HG03064 (cell line): ENCODE data around the gene BRSK2.
"Not testable (repeated sequence)": the region's sequence is repeated elsewhere in the genome, so short reads cannot be mapped to it uniquely, and the experiment has no call there.

Source experiments
- ATAC-seq: cut with Tn5 transposase; IDR thresholded peaks from one replicate; pipeline ENCODE4 v1.9.1; 2021; ENCODE audit warnings: low read depth; ENCODE audit not compliant: unreplicated experiment

The BRSK2 gene

DNA sequence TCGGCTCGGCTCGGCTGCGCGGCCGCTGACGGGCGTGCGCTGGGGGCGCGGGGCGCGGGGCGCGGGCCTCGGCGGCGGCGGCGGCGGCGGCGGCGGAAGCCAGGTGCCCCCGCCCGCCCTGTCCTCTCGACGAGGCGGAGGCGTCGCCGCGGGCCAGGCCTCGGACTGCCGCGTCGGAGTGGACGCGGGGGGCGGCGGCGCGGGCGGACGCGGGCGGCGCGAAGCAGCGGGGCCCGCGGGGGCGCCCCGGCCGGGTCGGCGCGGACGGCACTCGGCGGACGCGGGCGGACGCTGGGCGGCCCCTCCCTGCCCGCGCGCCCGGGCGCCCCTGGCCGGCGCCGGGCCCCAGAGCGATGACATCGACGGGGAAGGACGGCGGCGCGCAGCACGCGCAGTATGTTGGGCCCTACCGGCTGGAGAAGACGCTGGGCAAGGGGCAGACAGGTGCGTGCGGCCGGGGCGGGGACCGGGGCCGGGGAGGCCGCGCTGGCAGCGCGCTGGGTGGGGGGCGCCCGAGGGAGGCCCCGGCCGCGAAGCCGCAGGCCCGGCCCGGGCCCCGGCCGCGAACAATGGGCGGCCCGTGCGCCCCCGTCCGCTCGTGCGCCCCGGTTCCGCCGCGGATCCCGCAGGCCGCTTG lies at the start of gene BRSK2:
Gene BRSK2, plus strand, starts transcription at position 3 of the 637 bp plus-strand sequence. Its CDS starts 351 bp downstream, at position 354.
- no peak for ATAC-seq

- ATAC-seq, result no peak
Observed at GRCh38 chr11:1340111-1340510, 49.6 kb upstream of the BRSK2 start.

- not testable (repeated sequence) for ATAC-seq
Observed at GRCh38 chr11:1341226-1341625, 48.5 kb upstream of the BRSK2 start.

GRCh38 chr11:1341928-1342524 lies 47.7 kb upstream of the BRSK2 start:
- ATAC-seq, result no peak

DNA sequence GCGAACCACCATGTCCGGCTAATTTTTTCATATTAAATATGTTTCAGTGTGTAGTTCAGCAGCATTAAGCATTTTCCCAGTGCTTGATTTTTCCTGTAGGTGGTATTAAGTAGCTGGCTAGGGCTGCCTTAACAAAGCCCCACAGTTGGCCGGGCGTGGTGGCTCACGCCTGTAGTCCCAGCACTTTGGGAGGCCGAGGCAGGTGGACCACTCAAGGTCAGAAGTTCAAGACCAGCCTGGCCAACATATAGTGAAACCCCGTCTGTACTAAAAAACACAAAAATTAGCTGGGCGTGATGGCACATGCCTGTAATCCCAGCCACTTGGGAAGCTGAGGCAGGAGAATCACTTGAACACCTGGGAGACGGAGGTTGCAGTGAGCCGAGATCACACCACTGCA lies 46.8 kb upstream of the BRSK2 start:
- no peak for ATAC-seq

GRCh38 chr11:1343391-1344055 lies 46.2 kb upstream of the BRSK2 start:
- ATAC-seq, result no peak

DNA sequence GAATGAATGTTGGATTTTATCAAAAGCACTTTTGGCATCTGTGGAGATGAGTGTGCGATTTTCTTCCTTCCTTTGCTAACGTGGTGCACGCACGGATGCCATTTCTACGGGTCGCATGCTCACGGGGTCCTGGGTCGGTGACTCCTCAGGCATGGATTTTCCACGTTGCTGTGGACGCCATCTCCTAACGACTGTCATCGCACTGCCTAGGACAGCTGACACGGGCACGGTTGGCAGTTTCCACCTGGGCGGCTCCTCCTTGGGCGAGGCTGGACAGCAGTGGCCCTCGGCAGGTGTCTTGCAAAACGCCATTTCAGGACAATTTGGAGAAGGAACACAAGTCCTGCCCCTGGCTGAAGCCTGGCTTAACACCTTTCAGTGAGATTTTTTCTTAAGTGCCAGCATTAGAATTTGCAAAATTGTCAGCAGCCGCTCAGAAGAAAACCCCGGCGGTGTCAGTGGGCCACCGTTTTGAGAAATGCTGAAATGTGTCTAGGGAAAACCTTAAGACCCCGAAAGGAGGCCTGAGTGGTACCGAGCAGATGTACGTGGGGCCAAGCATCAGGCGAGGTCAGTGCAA lies 45.6 kb upstream of the BRSK2 start:
- ATAC-seq, result no peak

GRCh38 chr11:1345737-1346513 lies 43.8 kb upstream of the BRSK2 start:
- no peak for ATAC-seq

- ATAC-seq, result no peak
Observed at GRCh38 chr11:1346669-1347390, 42.9 kb upstream of the BRSK2 start.

DNA sequence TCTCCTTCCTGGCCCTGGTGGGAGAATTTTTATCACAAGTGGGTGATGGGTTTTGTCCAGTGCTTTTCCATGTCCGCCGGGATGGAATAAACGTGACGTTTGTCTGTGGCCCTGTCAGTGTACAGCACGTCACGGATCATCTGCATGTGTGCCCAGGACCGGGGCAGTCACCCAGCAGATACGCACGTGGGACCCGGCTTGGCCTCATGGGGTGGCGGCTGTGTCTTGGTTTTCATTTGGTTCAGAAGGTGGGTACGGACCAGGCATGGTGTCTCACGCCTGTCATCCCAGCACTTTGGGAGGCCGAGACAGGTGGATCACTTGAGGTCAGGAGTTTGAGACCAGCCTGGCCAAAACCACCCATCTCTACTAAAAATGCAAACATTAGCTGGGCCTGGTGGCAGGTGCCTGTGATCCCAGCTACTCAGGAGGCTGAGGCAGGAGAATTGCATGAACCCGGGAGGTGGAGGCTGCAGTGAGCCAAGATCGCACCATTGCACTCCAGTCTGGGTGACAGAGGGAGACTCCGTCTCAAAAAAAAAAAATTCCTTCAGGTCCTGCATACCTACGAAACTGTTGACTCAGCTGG lies 42.2 kb upstream of the BRSK2 start:
- not testable (repeated sequence) for ATAC-seq

- no peak for ATAC-seq
Observed at GRCh38 chr11:1348146-1348795, 41.5 kb upstream of the BRSK2 start.

DNA sequence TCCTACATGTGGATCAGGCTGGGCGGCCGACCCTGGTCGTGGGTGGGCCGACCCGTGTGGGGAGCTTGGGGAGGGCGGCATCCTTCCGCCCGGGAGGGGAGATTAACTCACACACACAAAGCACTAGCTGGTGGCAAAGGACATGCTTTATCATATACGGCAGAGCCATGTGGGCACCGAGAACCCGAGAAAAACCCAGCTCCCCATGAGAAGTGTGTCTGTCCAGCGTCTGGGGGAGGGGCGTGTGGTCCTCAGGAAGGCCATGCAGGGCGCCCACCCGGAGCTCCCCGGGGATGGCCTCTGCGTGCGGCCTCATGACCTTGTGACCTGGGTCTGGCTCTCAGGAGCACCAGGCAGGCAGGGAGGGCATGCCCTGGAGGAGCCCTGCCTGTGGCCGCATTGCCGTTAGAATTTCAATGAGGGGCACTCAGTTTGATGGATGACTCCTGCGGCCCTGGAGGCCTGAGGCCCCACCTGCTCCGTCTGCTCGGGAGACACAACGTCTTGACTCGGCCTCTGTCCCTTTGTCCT lies 40.9 kb upstream of the BRSK2 start:
- no peak for ATAC-seq

DNA sequence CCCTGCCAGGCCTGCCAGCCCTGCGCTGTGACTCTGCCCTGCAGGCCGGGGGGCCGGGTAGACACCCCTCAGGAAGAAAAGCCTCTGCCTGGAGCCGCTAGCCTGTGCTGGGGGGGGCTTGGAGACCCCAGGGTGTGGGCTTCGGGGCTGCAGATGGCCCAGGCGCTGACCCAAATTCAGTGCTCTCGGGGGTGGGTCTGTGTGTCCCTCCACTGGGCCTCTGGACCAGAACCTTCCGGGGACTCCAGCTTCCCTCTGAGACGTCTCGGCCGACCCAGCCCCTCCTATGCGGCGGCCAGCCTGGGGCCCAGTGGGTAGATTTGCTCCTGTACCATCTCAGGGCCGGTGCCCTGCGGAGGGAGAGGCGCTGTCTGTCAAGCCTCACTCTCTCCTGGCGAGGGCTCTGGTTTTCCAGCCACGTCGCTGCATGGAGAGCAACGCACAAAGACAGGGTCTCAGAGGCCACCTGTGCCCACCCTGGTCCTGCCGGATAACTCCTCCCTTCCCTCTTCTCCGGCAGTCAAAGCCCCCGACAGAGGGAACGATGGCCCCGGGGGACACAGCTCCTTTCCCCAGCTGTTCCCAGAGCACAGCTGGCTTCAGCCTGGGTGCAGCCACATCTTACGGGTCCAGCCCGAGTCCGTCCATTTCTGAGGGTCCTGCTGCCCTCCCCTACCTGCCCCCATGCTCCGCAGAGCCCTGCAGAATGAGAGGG lies 40.2 kb upstream of the BRSK2 start:
- no peak for ATAC-seq

DNA sequence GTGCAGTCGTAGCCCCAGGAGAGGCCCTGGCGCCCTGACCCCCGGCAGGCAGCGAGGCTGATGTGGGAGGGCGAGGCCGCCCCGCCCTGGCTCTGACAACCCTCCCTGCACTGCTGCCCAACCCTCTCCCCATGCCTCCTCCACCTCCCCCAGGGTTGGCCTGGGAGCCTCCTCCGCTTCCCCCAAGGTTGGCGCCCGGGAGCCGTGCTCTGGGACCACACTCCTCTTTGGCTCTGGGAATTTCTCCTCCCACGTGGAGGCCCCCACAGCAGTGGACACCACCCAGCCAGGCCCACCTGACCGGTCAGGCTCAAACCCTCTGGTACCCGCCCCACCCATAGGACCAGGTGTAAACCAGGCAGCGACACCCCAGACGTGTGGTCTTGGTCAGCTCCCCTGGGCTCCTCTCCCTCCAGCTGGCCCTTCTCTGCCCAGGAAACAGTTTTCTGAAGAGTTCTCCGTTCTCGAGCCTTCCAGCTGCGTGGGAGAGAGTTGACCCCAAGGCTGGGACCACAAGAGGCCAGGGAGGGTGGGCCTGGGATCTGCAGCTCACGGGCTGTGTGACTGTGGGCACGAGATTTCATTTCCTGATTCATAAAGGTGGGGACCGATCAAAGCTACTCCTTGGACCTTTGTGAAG lies 39.5 kb upstream of the BRSK2 start:
- ATAC-seq, result no peak

GRCh38 chr11:1351278-1351937 lies 38.3 kb upstream of the BRSK2 start:
- ATAC-seq, result no peak

DNA sequence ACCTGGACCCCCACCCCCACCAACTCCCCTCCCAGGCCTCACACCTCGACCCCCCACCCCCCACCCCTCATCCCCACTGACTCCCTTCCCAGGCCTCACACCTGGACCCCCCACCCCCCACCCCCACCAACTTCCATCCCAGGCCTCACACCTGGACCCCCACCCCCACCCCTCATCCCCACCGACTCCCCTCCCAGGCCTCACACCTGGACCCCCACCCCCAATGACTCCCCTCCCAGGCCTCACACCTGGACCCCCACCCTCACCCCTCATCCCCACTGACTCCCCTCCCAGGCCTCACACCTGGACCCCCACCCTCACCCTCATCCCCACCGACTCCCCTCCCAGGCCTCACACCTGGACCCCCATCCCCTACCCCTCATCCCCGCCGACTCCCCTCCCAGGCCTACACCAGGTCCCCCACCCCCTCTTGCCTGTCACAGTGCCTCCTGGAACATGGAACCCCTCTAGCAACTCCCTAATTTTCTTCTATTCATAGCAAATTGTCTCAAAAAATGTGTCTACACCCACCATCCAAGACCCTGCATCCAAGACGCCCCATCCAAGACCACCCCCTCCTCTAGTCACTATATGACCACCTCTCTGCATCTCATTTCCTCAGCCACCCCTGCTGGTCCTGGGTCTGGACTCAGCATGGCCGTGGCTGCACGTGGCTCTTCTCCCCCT lies 36.9 kb upstream of the BRSK2 start:
- no peak for ATAC-seq
